Stimulated activated effector memory CD8-positive, alpha-beta T cell treated with anti-CD3 and anti-CD28 coated beads, Interleukin-12 subunit alpha, Interleukin-12 subunit beta, amount 100 ng/mL, for 72 hours (primary cell): Measurements from ENCODE around the gene PAN2.

Experiments used
- ATAC-seq: fragments of 150-1000 bp; cut with Tn5 transposase; 2 replicates; pipeline ENCODE4 v1.10.0; 2021
- DNase-seq, 2 donors: peaks; one replicate each; pipeline ENCODE4 v3.0.0; 2021 to 2022; ENCODE audit warnings: low spot score in 2 of 2
- H3K27ac Mint-ChIP-seq: one replicate; pipeline ENCODE4 v1.8.0; 2022; ENCODE audit warnings: mild to moderate bottlenecking, mixed read lengths
- H3K36me3 Mint-ChIP-seq: one replicate; pipeline ENCODE4 v1.8.0; 2022; ENCODE audit warnings: mild to moderate bottlenecking, mixed read lengths
- H3K4me1 Mint-ChIP-seq: one replicate; pipeline ENCODE4 v1.8.0; 2022; ENCODE audit warnings: mixed read lengths
- H3K4me3 Mint-ChIP-seq: one replicate; pipeline ENCODE4 v1.8.0; 2022; ENCODE audit warnings: mild to moderate bottlenecking, mixed read lengths
- H3K9me3 Mint-ChIP-seq: one replicate; pipeline ENCODE4 v1.8.0; 2022; ENCODE audit warnings: mixed read lengths

Gene PAN2, protein sequence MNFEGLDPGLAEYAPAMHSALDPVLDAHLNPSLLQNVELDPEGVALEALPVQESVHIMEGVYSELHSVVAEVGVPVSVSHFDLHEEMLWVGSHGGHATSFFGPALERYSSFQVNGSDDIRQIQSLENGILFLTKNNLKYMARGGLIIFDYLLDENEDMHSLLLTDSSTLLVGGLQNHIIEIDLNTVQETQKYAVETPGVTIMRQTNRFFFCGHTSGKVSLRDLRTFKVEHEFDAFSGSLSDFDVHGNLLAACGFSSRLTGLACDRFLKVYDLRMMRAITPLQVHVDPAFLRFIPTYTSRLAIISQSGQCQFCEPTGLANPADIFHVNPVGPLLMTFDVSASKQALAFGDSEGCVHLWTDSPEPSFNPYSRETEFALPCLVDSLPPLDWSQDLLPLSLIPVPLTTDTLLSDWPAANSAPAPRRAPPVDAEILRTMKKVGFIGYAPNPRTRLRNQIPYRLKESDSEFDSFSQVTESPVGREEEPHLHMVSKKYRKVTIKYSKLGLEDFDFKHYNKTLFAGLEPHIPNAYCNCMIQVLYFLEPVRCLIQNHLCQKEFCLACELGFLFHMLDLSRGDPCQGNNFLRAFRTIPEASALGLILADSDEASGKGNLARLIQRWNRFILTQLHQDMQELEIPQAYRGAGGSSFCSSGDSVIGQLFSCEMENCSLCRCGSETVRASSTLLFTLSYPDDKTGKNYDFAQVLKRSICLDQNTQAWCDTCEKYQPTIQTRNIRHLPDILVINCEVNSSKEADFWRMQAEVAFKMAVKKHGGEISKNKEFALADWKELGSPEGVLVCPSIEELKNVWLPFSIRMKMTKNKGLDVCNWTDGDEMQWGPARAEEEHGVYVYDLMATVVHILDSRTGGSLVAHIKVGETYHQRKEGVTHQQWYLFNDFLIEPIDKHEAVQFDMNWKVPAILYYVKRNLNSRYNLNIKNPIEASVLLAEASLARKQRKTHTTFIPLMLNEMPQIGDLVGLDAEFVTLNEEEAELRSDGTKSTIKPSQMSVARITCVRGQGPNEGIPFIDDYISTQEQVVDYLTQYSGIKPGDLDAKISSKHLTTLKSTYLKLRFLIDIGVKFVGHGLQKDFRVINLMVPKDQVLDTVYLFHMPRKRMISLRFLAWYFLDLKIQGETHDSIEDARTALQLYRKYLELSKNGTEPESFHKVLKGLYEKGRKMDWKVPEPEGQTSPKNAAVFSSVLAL

DNA sequence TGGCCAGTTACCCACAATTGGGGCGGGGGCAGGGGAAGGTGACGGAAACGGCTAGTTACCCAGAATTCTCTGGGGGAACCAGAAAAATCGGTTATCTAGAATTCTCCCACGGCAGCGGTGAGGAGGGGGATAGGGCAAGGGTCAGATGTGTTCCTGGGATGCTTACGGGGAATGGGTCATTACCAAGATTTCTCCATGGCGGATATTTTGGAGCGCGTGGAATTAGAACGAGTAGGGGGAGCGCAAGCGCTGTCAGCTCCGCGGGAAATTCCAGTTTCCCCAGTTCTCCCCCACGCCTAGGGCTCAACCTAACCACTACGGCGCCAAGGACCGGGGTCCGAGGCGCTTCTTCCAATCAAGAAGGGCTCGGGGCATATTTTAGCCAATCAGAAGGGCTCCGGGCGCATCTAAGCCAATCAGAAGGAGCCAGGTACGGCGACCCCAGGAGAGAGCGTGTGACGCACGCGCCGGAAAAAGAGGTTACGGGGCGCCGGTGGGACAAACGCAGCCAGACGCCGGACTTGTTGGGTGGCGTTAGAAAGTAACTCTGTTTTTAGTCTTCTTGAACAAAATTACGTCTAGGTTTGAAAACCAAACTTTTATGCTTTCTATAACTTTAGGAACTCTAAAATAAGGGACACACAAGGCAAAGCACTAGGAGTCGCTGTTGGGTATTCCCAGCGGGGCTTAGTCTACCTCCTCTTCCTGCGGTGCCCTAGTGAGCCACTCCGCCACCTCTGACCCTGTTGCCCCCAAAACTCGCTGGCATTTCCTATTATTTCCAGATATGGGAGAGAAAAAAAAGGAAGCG is at the start of gene PAN2:
PAN2 (minus strand) TSS at position 322 of the 811 bp plus-strand sequence. CDS start 906 bp downstream, outside the sequence.
- Mint-ChIP-seq H3K9me3 (no peaks in the 10 kb centered on the region), H3K27ac (peak within 1 kb of the TSS; percentile 99), H3K4me3 (peak within 1 kb of the TSS; percentile 88), H3K4me1 (peaks cover 46% of the 10 kb centered on the region), H3K36me3 (peaks cover 24% of the 10 kb centered on the region)
- ATAC-seq (peak; percentile 95), DNase-seq (peak; percentile 79 to 96)

DNA sequence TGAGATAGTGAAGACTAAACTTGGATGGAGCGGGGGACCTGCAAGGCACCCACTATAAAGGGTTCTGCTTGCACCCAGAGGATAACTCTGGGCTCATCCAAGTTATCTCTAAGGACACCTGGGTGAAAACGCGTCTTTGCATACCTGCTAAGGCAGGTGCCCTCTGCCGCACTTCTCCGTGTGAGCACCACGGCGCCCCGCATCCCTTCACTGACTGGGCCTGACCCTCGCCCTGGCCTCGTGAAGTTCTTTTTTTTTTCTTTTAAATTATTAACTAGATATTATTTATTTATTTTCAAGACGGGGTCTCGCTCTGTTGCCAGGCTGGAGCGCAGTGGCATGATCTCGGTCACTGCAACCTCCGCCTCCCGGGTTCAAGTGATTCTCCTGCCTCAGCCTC is 48.8 kb upstream of the PAN2 start:
- ATAC-seq (no peak), DNase-seq (no peak)
- H3K4me1 Mint-ChIP-seq, result no peaks in the 10 kb centered on the region
- H3K36me3 Mint-ChIP-seq, result no peaks in the 10 kb centered on the region
- no peak overlapping the region for H3K27ac Mint-ChIP-seq
- no peak overlapping the region for H3K4me3 Mint-ChIP-seq
- H3K9me3 Mint-ChIP-seq, result no peaks in the 10 kb centered on the region

DNA sequence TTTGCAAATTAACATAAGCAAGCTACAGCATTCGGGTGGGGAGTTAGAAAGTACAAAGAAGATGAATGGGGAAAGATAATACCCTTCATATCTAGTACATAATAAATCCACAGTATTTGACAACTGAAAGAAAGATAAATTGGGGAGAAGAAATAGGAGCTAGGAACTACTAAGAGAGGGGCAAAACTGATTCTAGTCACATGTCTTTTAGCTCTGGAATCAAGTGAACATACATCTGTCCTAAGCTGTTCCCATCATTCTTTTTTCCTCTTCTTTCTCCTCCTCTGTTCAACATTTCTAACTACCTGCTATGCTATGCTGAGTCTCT is 44.2 kb upstream of the PAN2 start:
- Mint-ChIP-seq H3K4me3 (no peak overlapping the region), H3K4me1 (no peaks in the 10 kb centered on the region), H3K9me3 (no peaks in the 10 kb centered on the region), H3K27ac (no peak overlapping the region), H3K36me3 (no peaks in the 10 kb centered on the region)
- DNase-seq (no peak), ATAC-seq (no peak)

DNA sequence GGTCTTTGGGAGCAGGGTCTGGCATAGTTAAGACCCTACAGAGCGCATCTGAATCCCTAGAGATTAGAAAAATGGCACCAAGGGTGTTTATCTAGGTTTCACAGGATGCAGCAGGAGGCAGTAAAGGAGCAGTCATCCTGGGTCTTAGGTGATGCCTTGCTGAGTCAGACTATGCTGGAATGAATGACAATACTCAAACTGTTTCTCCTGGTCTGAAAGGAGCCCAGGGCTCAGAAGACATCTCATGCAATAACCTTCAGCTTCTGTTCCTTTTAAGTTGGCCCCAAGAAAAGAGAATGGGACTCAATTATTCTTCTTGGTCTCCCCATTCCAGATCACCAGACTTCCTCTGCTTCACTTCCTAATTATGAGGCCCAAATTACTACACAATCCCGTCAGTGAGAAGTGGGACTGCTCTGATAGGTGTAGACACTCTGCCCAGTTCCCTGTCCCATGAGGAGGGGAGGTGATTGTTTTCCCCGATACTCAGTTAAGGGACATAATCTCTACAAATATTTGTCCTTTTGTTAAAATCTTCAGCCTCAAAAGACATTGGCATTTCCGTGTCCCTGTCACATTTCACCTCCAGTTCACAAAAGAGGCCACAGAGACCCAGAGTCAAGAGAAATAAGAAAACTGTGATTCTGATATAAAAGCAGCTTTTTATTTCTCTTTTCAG is 43.6 kb upstream of the PAN2 start:
- DNase-seq (no peak), ATAC-seq (peak; percentile 93)
- H3K36me3 Mint-ChIP-seq, result no peaks in the 10 kb centered on the region
- H3K9me3 Mint-ChIP-seq, result no peaks in the 10 kb centered on the region
- no peaks in the 10 kb centered on the region for H3K4me1 Mint-ChIP-seq
- H3K27ac Mint-ChIP-seq, result no peak overlapping the region
- no peak overlapping the region for H3K4me3 Mint-ChIP-seq

DNA sequence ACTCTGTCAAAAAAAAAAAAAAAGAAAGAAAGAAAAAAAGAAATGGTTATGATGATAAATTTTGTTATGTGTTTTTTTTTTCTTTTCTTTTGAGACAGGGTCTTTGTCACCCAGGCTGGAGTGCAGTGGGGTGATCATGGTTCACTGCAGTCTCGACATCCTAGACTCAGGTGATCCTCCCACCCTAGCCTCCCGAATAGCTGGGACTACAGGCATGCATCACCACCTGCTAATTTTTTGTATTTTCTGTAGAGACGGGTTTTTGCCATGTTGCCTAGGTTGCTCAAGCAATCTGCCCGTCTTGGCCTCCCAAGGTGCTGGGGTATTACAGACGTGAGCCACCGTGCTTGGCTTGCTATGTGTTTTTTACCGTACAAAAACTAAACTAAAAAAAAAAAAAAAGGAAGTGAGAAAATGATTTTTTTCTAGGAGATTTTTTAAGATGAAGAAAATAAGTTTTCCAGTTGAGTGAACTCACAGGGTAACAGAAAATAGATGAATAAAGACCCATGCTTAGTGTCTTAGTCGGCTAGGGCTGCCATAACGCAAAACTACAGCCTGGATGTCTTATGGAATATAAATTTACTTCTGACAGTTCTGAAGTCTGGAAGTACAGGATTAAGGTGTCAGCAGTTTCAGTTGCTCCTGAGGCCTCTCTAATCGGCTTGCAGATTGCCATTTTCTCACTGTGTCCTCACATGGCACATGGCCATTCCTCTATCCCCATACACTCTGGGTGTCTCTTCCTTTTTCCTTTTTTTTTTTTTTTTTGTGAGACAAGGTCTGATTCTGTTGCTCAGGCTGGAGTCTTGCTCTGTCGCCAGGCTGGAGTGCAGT is 42.0 kb upstream of the PAN2 start:
- no peaks in the 10 kb centered on the region for H3K9me3 Mint-ChIP-seq
- no peak for DNase-seq
- H3K4me3 Mint-ChIP-seq, result no peak overlapping the region
- ATAC-seq, result no peak
- no peaks in the 10 kb centered on the region for H3K36me3 Mint-ChIP-seq
- H3K4me1 Mint-ChIP-seq, result no peaks in the 10 kb centered on the region
- no peak overlapping the region for H3K27ac Mint-ChIP-seq

DNA sequence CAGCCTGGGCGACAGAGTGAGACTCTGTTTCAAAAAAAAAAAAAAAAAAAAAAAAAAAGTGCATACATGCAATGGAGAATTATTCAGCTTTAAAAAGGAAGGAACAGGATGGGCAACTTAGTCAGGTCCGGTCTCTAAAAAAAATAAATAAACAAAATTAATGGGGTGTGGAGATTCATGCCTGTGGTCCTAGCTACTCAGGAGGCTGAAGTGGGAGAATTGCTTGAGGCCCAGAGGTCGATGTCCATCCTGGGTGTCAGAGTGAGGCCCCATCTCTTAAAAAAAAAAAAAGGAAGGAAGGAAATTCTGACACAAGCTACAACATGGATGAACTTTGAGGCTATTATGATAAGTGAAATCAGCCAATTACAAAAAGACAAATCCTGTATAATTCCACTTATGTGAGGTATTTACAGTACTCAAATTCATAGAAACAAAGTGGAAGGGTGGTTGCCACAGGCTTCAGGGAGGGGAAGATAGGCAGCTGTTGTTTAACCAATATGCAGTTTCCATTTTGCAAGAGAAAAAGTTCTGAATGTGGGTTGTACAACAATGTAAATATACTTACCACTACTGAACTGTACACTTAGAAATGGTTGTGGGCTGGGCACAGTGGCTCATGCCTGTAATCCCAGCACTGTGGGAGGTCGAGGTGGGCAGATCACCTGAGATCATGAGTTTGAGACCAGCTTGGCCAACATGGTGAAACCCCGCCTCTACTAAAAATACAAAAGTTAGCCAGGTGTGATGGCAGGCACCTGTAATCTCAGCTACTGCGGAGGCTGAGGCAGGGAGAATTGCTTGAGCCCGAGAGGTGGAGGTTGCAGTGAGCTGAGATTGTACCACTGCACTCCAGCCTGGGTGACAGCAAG is 41.2 kb upstream of the PAN2 start:
- no peak for DNase-seq
- no peaks in the 10 kb centered on the region for H3K4me1 Mint-ChIP-seq
- H3K27ac Mint-ChIP-seq, result no peak overlapping the region
- no peaks in the 10 kb centered on the region for H3K9me3 Mint-ChIP-seq
- no peak overlapping the region for H3K4me3 Mint-ChIP-seq
- no peak for ATAC-seq
- H3K36me3 Mint-ChIP-seq, result no peaks in the 10 kb centered on the region

DNA sequence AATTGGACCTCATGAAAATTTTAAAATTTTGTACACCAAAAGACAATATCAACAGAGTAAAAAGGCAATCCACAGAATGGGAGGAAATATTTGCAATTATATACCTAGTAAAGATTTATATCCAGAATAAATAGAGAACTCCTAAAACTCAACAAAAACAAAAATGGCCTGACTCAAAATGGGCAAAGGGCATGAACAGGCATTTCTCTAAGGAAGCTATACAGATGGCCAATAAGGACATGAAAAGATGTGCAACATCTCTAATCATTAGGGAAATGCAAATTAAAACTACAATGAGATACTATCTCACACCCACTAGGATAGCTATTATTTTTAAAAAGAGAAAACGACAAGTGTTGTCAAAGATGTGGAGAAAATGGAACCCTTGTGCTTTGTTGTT is 39.7 kb upstream of the PAN2 start:
- Mint-ChIP-seq H3K27ac (no peak overlapping the region), H3K36me3 (no peaks in the 10 kb centered on the region), H3K9me3 (no peaks in the 10 kb centered on the region), H3K4me3 (no peak overlapping the region), H3K4me1 (no peaks in the 10 kb centered on the region)
- no peak for ATAC-seq
- DNase-seq, result no peak

DNA sequence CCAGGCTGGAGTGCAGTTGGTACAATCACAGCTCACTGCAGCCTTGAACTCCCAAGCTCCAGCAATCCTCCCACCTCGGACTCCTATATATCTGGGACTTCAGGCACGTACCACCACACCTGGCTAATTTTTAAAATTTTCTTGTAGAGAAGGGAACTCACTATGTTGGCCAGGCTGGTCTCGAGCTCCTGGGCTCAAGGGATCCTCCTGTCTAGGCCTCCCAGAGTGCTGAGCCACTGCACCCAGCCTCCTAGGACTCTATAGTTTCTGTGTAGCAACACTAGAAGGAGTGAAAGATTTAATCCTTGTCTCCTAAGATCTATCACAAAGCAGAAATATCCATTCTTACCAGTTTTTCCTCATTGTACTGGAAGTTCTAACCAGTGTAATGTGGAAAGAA is 33.1 kb upstream of the PAN2 start:
- Mint-ChIP-seq H3K36me3 (no peaks in the 10 kb centered on the region), H3K27ac (no peak overlapping the region), H3K4me1 (no peaks in the 10 kb centered on the region), H3K4me3 (no peak overlapping the region), H3K9me3 (no peaks in the 10 kb centered on the region)
- DNase-seq, result no peak
- no peak for ATAC-seq

DNA sequence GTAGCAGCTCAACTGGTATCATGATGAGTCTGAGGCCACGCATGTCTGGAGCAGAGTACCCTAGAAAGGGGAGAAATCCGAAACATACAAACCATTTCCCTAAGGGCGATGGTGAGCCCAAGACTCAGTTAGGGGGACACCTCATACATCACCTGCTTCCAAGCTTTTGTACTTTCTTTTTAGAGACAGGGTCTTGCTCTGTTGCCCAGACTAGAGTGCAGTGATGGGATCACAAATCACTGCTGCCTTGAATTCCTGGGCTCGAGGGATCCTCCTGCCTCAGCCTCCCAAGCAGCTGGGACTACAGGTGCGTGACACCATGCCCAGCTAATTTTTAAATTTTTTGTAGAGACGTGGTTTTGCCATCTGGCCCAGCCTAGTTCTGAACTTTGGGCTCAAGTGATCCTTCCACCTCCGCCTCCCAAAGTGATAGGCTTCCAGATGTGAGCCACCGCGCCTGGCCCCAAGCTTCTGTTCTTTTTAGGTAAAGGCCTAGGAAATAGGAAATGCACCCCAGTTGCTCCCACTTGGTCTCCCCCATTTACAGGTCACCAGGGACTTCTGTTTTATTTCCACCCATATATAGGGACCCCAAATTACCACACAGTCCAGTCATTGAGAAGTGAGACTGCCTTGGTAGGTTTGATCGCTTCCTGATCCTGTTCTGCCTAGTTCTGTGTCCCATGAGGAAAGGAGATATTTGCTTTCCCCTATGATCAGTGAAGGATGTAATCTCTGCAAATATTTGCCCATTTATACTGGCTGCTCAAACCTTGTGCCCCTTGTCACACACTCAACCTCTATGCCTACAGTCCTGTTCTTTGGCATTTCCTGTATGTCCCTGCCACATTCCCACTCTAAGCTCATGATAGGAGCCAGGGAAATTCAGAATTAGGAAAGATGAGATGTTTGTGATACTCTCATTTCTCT is 28.6 kb upstream of the PAN2 start, which contains the start of gene APOF:
APOF (minus strand) TSS at position 728 of the 930 bp plus-strand sequence; CDS start at position 616, 112 bp downstream.
- H3K9me3 Mint-ChIP-seq, result no peaks in the 10 kb centered on the region
- DNase-seq (no peak), ATAC-seq (no peak)
- H3K4me3 Mint-ChIP-seq, result peak within 1 kb of the TSS; percentile 84
- H3K36me3 Mint-ChIP-seq, result peaks cover 25% of the 10 kb centered on the region
- H3K27ac Mint-ChIP-seq, result peak within 1 kb of the TSS; percentile 90
- H3K4me1 Mint-ChIP-seq, result peaks cover 26% of the 10 kb centered on the region

DNA sequence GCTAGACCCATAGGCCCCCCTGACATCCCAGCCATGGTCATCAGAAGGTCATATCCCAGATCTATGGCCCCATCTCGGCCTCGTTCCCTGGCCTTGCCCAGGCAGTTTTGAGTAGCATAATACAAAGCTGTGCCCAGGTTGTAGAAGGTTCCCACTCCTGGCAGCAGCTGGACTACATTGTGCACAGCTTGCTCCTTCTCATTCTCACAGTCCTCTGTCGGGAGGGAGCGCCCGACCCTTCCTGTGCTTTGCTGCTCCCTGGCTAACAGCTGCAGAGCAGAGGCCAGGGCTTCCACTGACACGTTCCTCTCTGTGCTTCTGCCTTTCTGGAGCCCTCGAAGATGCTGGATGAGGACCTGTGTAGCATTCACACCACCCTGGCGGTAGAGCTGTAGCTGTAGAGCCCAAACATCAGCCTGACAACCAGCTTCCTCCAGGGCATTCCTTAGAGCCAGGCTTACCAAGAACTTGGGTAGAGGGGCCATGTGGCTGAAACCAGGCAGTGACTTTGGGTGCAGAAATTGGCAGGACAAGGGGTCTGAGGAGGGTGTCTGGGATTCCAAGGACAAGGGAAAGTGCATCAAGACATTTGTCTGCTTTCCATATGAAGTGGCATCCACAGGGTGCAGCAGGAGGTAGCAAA is 27.8 kb upstream of the PAN2 start:
- DNase-seq (no peak), ATAC-seq (no peak)
- peak overlapping the region; percentile 90 for H3K27ac Mint-ChIP-seq
- H3K4me3 Mint-ChIP-seq, result peak overlapping the region; percentile 84
- H3K4me1 Mint-ChIP-seq, result peaks cover 26% of the 10 kb centered on the region
- H3K9me3 Mint-ChIP-seq, result no peaks in the 10 kb centered on the region
- H3K36me3 Mint-ChIP-seq, result peaks cover 33% of the 10 kb centered on the region

DNA sequence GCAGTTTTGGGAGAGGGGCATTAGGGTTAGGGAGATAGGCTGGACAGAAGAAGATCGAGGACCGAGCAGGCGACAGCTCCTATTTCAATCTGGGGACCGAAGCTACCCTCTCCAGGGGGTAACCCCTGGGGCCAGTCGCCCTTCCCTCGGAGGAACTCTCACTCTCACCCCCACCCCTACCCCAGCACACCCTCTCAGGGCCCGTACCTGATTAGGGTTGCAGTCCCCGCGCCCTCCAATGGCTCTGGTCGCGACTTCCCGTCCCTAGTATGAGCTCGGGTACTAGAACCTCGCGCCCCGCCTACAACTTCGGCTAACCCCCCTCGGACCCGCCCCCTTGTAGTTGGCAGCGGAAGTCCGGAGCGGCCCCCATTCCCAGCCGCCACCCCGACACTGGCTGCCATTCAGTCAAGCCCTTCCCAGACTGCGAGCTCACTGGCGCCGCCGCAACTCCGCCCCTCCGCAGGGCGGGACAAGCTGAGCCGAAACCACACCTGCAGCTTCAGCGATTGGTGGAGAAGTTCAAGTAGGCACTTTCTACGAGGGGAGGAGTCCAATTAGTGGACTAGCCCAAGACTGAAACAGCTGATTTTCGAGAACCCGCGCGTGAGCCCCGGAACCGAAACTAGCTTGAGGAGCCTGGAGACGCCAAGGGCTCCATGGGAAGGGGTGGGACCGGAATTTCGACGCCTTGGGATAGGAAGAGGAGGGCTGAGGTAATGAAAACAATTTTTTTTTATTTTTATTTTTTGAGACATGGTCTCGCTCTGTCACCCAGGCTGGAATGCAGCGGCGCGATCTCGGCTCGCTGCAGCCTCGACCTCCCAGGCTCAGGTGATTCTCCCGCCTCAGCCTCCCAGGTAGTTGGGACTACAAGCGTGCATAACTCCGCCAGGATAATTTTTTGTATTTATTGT is 26.3 kb upstream of the PAN2 start, which contains the start of gene STAT2:
STAT2 (minus strand) TSS at position 257 of the 917 bp plus-strand sequence. CDS start 3,536 bp downstream, outside the sequence.
- DNase-seq (peak; percentile 94 to 99), ATAC-seq (peak; percentile 98)
- Mint-ChIP-seq H3K4me3 (peak within 1 kb of the TSS; percentile 84), H3K36me3 (peaks cover 48% of the 10 kb centered on the region), H3K9me3 (no peaks in the 10 kb centered on the region), H3K4me1 (peaks cover 33% of the 10 kb centered on the region), H3K27ac (peak within 1 kb of the TSS; percentile 90)
